HepG2 (cell line): ENCODE data around the gene DNM3. TPM values are rescaled to one million over a fixed set of nuclear protein-coding genes. Genes with fewer than 3 reads are reported as not detected.

Experiments
- ATAC-seq: fragments of 200-7000 bp; cut with Tn5 transposase; 3 replicates; pipeline ENCODE4 v1.9.1; 2020; ENCODE audit warnings: mild to moderate bottlenecking, moderate library complexity
- BruUV-seq: library from RNA; stranded (reverse); fragments of 400-500 nt; replicated peaks from 2 replicates; lab custom pipeline; 2021; lab: Mats Ljungman, UMichigan
- CTCF ChIA-PET: fragments of 300-600 bp; formaldehyde crosslinking; extraction: SDS; loops from one replicate; lab custom pipeline; 2021; ENCODE audit warnings: low total read pairs, inconsistent platforms, low intra/inter-chr PET ratio; lab: Yijun Ruan, JAX
- POLR2A ChIA-PET: fragments of 350-600 bp; sonication (Branson Sonifier 250); formaldehyde crosslinking; loops from one replicate; lab custom pipeline; 2020; ENCODE audit warnings: antibody characterized with exemption, inconsistent platforms; lab: Yijun Ruan, JAX
- DNase-seq: peaks from one replicate; pipeline ENCODE4 v3.0.0-alpha.2; 2015; ENCODE audit warnings: low spot score
- FAIRE-seq: peaks from 3 replicates; lab custom pipeline; 2011; peaks lifted over from hg19 to GRCh38; lab: Jason Lieb, UNC
- H2AFZ ChIP-seq: one replicate; pipeline ENCODE4 v1.6.1; 2011; ENCODE audit warnings: low read length, inconsistent platforms
- H3K27ac ChIP-seq: fragments of 300-600 bp; 3 replicates; pipeline ENCODE4 v1.8.0; 2011; ENCODE audit warnings: mixed run types, mild to moderate bottlenecking, mixed read lengths, low read length, inconsistent platforms; ENCODE audit not compliant: insufficient read depth; ENCODE audit errors: extremely low read length
- H3K27me3 ChIP-seq, 2 experiments: fragments of 200-600 bp in 1 of 2; 2 replicates in 1 of 2; 3 replicates in 1 of 2; pipeline versions ENCODE4 v1.6.0 to v1.8.0; 2011; ENCODE audit warnings: low read length in 2 of 2, mild to moderate bottlenecking in 2 of 2, moderate library complexity in 2 of 2, inconsistent platforms in 1 of 2; ENCODE audit not compliant: insufficient read depth in 2 of 2, control insufficient read depth in 1 of 2
- H3K36me3 ChIP-seq, 2 experiments: fragments of 200-600 bp in 1 of 2; replicated peaks in 1 of 2; 2 replicates in 1 of 2; 3 replicates in 1 of 2; pipeline versions ENCODE4 v1.5.1 to v1.8.0; 2011; ENCODE audit warnings: low read length in 2 of 2, inconsistent platforms in 1 of 2; ENCODE audit not compliant: insufficient read depth in 2 of 2, control insufficient read depth in 1 of 2
- H3K4me1 ChIP-seq: 2 replicates; pipeline ENCODE4 v1.5.1; 2012; ENCODE audit warnings: low read length, inconsistent platforms; ENCODE audit not compliant: insufficient read depth
- H3K4me2 ChIP-seq: 2 replicates; pipeline ENCODE4 v1.6.0; 2011; ENCODE audit warnings: low read depth, low read length, inconsistent platforms
- H3K4me3 ChIP-seq, 3 experiments: fragments of 200-600 bp in 1 of 3; sonication (generic), shearing (Covaris generic) in 1 of 3; replicated peaks in 1 of 3; 2 replicates each; pipeline ENCODE4 v1.5.1; 2011 to 2016; ENCODE audit warnings: low read length in 3 of 3, inconsistent platforms in 2 of 3, low read depth in 2 of 3, mild to moderate bottlenecking in 2 of 3, control low read depth in 1 of 3, mixed read lengths in 1 of 3; ENCODE audit not compliant: insufficient read depth in 1 of 3
- H3K79me2 ChIP-seq: one replicate; pipeline ENCODE4 v1.6.1; 2011; ENCODE audit warnings: low read length, inconsistent platforms; ENCODE audit not compliant: insufficient read depth
- H3K9ac ChIP-seq: 2 replicates; pipeline ENCODE4 v1.6.0; 2011; ENCODE audit warnings: mild to moderate bottlenecking, low read depth, low read length, inconsistent platforms; ENCODE audit not compliant: insufficient read depth
- H3K9me3 ChIP-seq: 2 replicates; pipeline ENCODE4 v1.5.1; 2012; ENCODE audit warnings: mild to moderate bottlenecking, low read length
- H4K20me1 ChIP-seq: 2 replicates; pipeline ENCODE4 v1.6.0; 2011; ENCODE audit warnings: inconsistent platforms, mild to moderate bottlenecking, low read length, moderate library complexity; ENCODE audit not compliant: insufficient read depth
- BRCA1 ChIP-seq: sonication (generic); formaldehyde crosslinking; IDR thresholded peaks from 2 replicates; pipeline ENCODE4 v1.4.0; 2020; ENCODE audit warnings: missing genetic modification reagents
- CC2D1A ChIP-seq: sonication (generic); formaldehyde crosslinking; IDR thresholded peaks from 2 replicates; pipeline ENCODE4 v1.8.1; 2023; ENCODE audit warnings: mild to moderate bottlenecking, missing genetic modification reagents
- EEA1 ChIP-seq: sonication (generic); formaldehyde crosslinking; IDR thresholded peaks from 2 replicates; pipeline ENCODE4 v1.5.1; 2020; ENCODE audit warnings: mild to moderate bottlenecking, missing genetic modification reagents, borderline replicate concordance
- HDAC6 ChIP-seq: fragments of 200-600 bp; sonication (generic); IDR thresholded peaks from 2 replicates; pipeline ENCODE4 v1.7.0; 2017; ENCODE audit warnings: mild to moderate bottlenecking, antibody characterized with exemption, low read length, low read depth
- HOXA5 ChIP-seq: sonication (generic); formaldehyde crosslinking; IDR thresholded peaks from 2 replicates; pipeline ENCODE4 v1.4.0; 2020; ENCODE audit warnings: missing genetic modification reagents
- NFIB ChIP-seq: sonication (generic); formaldehyde crosslinking; IDR thresholded peaks from 2 replicates; pipeline ENCODE4 v1.9.0; 2021; ENCODE audit warnings: missing genetic modification reagents, mild to moderate bottlenecking, borderline replicate concordance
- NR2F6 ChIP-seq, 2 experiments: IDR thresholded peaks; 2 replicates each; pipeline ENCODE4 v1.6.1; 2016; ENCODE audit warnings: antibody characterized with exemption in 1 of 2, mild to moderate bottlenecking in 1 of 2
- POGZ ChIP-seq: sonication (generic); formaldehyde crosslinking; IDR thresholded peaks from 2 replicates; pipeline ENCODE4 v1.4.0; 2020; ENCODE audit warnings: mild to moderate bottlenecking, missing genetic modification reagents
- RCOR2 ChIP-seq: IDR thresholded peaks from 2 replicates; pipeline ENCODE4 v1.6.1; 2016; ENCODE audit warnings: missing biosample characterization, missing genetic modification reagents
- ZNF24 ChIP-seq: fragments of 450-650 bp; IDR thresholded peaks from 2 replicates; pipeline ENCODE4 v1.6.1; 2017; ENCODE audit warnings: antibody characterized with exemption, mild to moderate bottlenecking
- ZNF747 ChIP-seq: sonication (generic); formaldehyde crosslinking; IDR thresholded peaks from 2 replicates; pipeline ENCODE4 v1.8.1; 2023; ENCODE audit warnings: missing genetic modification reagents, mild to moderate bottlenecking, borderline replicate concordance
- WGBS: methylation state at CpG from one replicate; pipeline ENCODE4 v1.1.6; 2017; ENCODE audit warnings: low lambda C conversion rate; 5-methylcytosine and 5-hydroxymethylcytosine counted together
- in situ Hi-C: cut with HindIII; loops from 2 replicates; pipeline ENCODE4 v1.10.0; 2017; ENCODE audit warnings: low pct_unique_long_range_greater_than_20kb; ENCODE audit not compliant: extremely low pct_ligation_motif_present
- intact Hi-C: fragments of 100-400 bp; cut with micrococcal nuclease; formaldehyde crosslinking; loops from one replicate; pipeline ENCODE4 v1.10.0; 2022; ENCODE audit not compliant: unreplicated experiment
- polyA plus RNA-seq, 8 experiments: library from polyadenylated mRNA; depleted of rRNA in 3 of 8; stranded (reverse) in 7 of 8; unstranded in 1 of 8; fragments of >200 nt; fragmentation: Illumina TruSeq in 4 of 8; extraction: Trizol in 4 of 8; gene quantifications; 2 replicates each; pipeline versions ENCODE4 v1.2.1 to v1.2.3, GENCODE V29; 2011 to 2016; ENCODE audit warnings: low read depth in 4 of 8, missing spikeins in 1 of 8, mixed read lengths in 1 of 8; ENCODE audit not compliant: insufficient read depth in 1 of 8
- total RNA-seq, 5 experiments: library from RNA; depleted of rRNA; stranded (reverse); fragments of >200 nt; fragmentation: Illumina TruSeq; extraction: Trizol; gene quantifications; 2 replicates each; pipeline ENCODE4 v1.2.3, GENCODE V29; 2016; ENCODE audit warnings: low read depth in 1 of 5
- TF ChIP-seq, protein P1 (sequence below): sonication (generic); formaldehyde crosslinking; IDR thresholded peaks from 2 replicates; pipeline ENCODE4 v1.4.0; 2020; ENCODE audit warnings: missing genetic modification reagents, borderline replicate concordance

Gene DNM3
- total and polyA plus RNA-seq, 2 of the 13 experiments (the other 11 are each of a cell fraction or from before 2014, with no cell fraction given): 0.05 TPM; not detected in 1

DNA sequence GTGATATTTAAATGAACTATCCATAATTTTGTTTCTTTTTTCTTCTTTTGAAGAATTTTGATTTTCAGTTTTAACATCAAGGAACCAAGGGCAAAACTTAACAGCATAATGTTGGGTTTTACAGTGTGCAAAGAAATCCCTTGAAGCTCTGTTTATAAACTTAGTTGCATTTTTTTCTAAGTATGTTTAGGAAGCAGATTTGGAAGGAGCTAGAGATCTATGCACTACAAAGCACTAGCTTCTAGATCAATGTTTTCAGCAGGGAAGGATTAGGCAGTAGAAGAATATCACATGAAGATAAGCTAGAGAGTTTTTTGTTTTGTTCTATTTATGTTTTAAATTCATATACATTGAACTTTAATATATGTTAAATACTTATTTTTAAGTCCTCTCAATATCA lies 328.5 kb downstream of the DNM3 start:
- no peak for DNase-seq
- POLR2A ChIA-PET: no interaction called here
- Histone ChIP-seq H3K9ac (no peak overlapping the region), H3K4me1 (no peaks in the 10 kb centered on the region), H3K27ac (no peak overlapping the region), H3K27me3 (no peaks in the 10 kb centered on the region), H2AFZ (no peak overlapping the region), H3K36me3 (no peaks in the 10 kb centered on the region), H4K20me1 (no peaks in the 10 kb centered on the region), H3K79me2 (no peaks in the 10 kb centered on the region), H3K4me3 (no peak overlapping the region), H3K4me2 (no peak overlapping the region), H3K9me3 (no peaks in the 10 kb centered on the region)
- intact Hi-C loops: no loop called here
- in situ Hi-C loops: no loop called here
- FAIRE-seq: no peak
- CTCF ChIA-PET: no interaction called here
- TF ChIP-seq HOXA5 (CRISPR knock-in tag): no peak
- TF ChIP-seq, protein P1, sequence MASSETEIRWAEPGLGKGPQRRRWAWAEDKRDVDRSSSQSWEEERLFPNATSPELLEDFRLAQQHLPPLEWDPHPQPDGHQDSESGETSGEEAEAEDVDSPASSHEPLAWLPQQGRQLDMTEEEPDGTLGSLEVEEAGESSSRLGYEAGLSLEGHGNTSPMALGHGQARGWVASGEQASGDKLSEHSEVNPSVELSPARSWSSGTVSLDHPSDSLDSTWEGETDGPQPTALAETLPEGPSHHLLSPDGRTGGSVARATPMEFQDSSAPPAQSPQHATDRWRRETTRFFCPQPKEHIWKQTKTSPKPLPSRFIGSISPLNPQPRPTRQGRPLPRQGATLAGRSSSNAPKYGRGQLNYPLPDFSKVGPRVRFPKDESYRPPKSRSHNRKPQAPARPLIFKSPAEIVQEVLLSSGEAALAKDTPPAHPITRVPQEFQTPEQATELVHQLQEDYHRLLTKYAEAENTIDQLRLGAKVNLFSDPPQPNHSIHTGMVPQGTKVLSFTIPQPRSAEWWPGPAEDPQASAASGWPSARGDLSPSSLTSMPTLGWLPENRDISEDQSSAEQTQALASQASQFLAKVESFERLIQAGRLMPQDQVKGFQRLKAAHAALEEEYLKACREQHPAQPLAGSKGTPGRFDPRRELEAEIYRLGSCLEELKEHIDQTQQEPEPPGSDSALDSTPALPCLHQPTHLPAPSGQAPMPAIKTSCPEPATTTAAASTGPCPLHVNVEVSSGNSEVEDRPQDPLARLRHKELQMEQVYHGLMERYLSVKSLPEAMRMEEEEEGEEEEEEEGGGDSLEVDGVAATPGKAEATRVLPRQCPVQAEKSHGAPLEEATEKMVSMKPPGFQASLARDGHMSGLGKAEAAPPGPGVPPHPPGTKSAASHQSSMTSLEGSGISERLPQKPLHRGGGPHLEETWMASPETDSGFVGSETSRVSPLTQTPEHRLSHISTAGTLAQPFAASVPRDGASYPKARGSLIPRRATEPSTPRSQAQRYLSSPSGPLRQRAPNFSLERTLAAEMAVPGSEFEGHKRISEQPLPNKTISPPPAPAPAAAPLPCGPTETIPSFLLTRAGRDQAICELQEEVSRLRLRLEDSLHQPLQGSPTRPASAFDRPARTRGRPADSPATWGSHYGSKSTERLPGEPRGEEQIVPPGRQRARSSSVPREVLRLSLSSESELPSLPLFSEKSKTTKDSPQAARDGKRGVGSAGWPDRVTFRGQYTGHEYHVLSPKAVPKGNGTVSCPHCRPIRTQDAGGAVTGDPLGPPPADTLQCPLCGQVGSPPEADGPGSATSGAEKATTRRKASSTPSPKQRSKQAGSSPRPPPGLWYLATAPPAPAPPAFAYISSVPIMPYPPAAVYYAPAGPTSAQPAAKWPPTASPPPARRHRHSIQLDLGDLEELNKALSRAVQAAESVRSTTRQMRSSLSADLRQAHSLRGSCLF (CRISPR knock-in tag): no peak
- no TSS peak for BruUV-seq
- ATAC-seq: no peak

DNA sequence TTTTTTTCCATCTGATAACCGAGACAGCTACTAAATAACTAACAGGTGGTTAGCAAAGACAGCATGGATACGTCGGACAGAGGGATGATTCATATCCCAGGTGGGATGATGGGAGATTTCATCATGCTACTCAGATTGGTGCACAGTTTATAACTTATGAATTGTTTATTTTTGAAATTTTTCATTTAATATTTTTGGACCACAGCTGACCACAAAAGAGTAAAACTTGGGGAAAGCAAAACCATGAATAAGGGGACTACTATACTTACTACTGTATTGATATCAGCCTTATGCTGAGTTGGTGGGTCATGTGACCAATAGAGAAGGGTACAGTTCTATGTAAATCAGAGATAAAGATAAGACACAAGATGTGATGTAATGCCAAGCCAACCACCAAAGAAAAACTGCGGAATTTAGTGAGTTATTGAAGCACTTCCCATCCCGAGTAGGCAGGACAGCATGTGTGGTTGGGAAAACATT lies 331.1 kb downstream of the DNM3 start:
- TF ChIP-seq EEA1: no peak
- no peak for TF ChIP-seq BRCA1 (CRISPR knock-in tag)
- TF ChIP-seq CC2D1A: no peak
- TF ChIP-seq RCOR2 (CRISPR knock-in tag): no peak
- no peak for TF ChIP-seq HDAC6
- TF ChIP-seq POGZ: no peak
- TF ChIP-seq ZNF747 (CRISPR knock-in tag): no peak
- no peak for TF ChIP-seq NR2F6 (IDR thresholded peaks at IDR 0.05)
- no peak for TF ChIP-seq NR2F6 (CRISPR knock-in tag; IDR thresholded peaks at IDR 0.05)
- TF ChIP-seq NFIB (CRISPR knock-in tag): no peak
- no peak for TF ChIP-seq ZNF24
- Histone ChIP-seq H3K4me3 (no peak overlapping the region), H3K27me3 (no peaks in the 10 kb centered on the region), H3K4me1 (no peaks in the 10 kb centered on the region), H4K20me1 (no peaks in the 10 kb centered on the region), H3K9me3 (no peaks in the 10 kb centered on the region), H3K9ac (no peak overlapping the region), H3K27ac (no peak overlapping the region), H3K79me2 (no peaks in the 10 kb centered on the region), H3K36me3 (no peaks in the 10 kb centered on the region), H3K4me2 (no peak overlapping the region), H2AFZ (no peak overlapping the region)
- WGBS: 0% methylated on average over 5 of the region's 5 CpGs
- FAIRE-seq (no peak), DNase-seq (no peak), ATAC-seq (no peak)
- CTCF ChIA-PET: no interaction called here
- in situ Hi-C loops (no loop called here), intact Hi-C loops (no loop called here)
- BruUV-seq: no TSS peak
- POLR2A ChIA-PET: no interaction called here
